K562 (cell line): ENCODE data around the gene ETS1. TPM values are rescaled to one million over a fixed set of nuclear protein-coding genes. Genes with fewer than 3 reads are reported as not detected.

Source experiments
- ATAC-seq: fragments of 200-7000 bp; cut with Tn5 transposase; 3 replicates; pipeline ENCODE4 v1.9.1; 2020; ENCODE audit warnings: moderate library complexity
- BruUV-seq: library from RNA; stranded (reverse); fragments of 400-500 nt; replicated peaks from 2 replicates; lab custom pipeline; 2021; lab: Mats Ljungman, UMichigan
- CTCF ChIA-PET: fragments of 300-600 bp; formaldehyde crosslinking; extraction: SDS; loops from one replicate; lab custom pipeline; 2021; ENCODE audit warnings: low intra/inter-chr PET ratio; lab: Yijun Ruan, JAX
- POLR2A ChIA-PET: fragments of 300-600, 350-650 bp; sonication (Branson Sonifier 250); formaldehyde crosslinking; extraction: SDS; loops from one replicate; lab custom pipeline; 2021; ENCODE audit warnings: antibody characterized with exemption, inconsistent platforms; lab: Yijun Ruan, JAX
- DNase-seq, 4 experiments: peaks; one replicate each; pipeline versions ENCODE4 v3.0.0 to v3.0.0-alpha.2; 2011 to 2018; ENCODE audit warnings: low spot score in 3 of 4, mixed read lengths in 3 of 4; ENCODE audit errors: extremely low read depth in 1 of 4
- FAIRE-seq: peaks from 2 replicates; lab custom pipeline; 2011; peaks lifted over from hg19 to GRCh38; lab: Jason Lieb, UNC
- H2AFZ ChIP-seq: 2 replicates; pipeline ENCODE4 v1.6.0; 2011; ENCODE audit warnings: low read depth, low read length, control low read depth, inconsistent platforms
- H3K27ac ChIP-seq: fragments of 200-600 bp; 3 replicates; pipeline ENCODE4 v1.8.0; 2011; ENCODE audit warnings: low read depth, mild to moderate bottlenecking, control low read depth, inconsistent platforms, low read length, moderate library complexity, mixed read lengths; ENCODE audit errors: extremely low read depth
- H3K27me3 ChIP-seq, 2 experiments: fragments of 300-600 bp in 1 of 2; 2 replicates in 1 of 2; 3 replicates in 1 of 2; pipeline versions ENCODE4 v1.6.0 to v1.8.0; 2011; ENCODE audit warnings: inconsistent platforms in 2 of 2, low read length in 2 of 2, mild to moderate bottlenecking in 1 of 2, mixed read lengths in 1 of 2, moderate library complexity in 1 of 2; ENCODE audit not compliant: control insufficient read depth in 2 of 2, insufficient read depth in 2 of 2
- H3K36me3 ChIP-seq: fragments of 300-600 bp; 3 replicates; pipeline ENCODE4 v1.8.0; 2011; ENCODE audit warnings: mild to moderate bottlenecking, low read length, inconsistent platforms; ENCODE audit not compliant: control insufficient read depth, insufficient read depth
- H3K4me1 ChIP-seq, 2 experiments: fragments of 200-600 bp in 1 of 2; replicated peaks in 1 of 2; 2 replicates in 1 of 2; 3 replicates in 1 of 2; pipeline versions ENCODE4 v1.5.1 to v1.8.0; 2011; ENCODE audit warnings: inconsistent platforms in 2 of 2, low read length in 2 of 2, mild to moderate bottlenecking in 1 of 2, mixed read lengths in 1 of 2, moderate library complexity in 1 of 2; ENCODE audit not compliant: control insufficient read depth in 2 of 2, insufficient read depth in 2 of 2
- H3K4me2 ChIP-seq: 2 replicates; pipeline ENCODE4 v1.6.1; 2011; ENCODE audit warnings: low read length, control low read depth, inconsistent platforms, mixed read lengths; ENCODE audit not compliant: insufficient read depth
- H3K4me3 ChIP-seq: fragments of 200-600 bp; sonication (generic), shearing (Covaris generic); 2 replicates; pipeline ENCODE4 v1.5.1; 2016; ENCODE audit warnings: control low read depth, inconsistent platforms
- H3K79me2 ChIP-seq: fragments of 200-600 bp; 3 replicates; pipeline ENCODE4 v1.8.0; 2011; ENCODE audit warnings: low read length, inconsistent platforms; ENCODE audit not compliant: control insufficient read depth, insufficient read depth
- H3K9ac ChIP-seq, 2 experiments: 2 replicates each; pipeline versions ENCODE4 v1.6.0 to v1.6.1; 2011; ENCODE audit warnings: low read depth in 2 of 2, low read length in 2 of 2, control low read depth in 1 of 2, inconsistent platforms in 1 of 2, mild to moderate bottlenecking in 1 of 2, mixed read lengths in 1 of 2; ENCODE audit not compliant: insufficient read depth in 1 of 2
- H3K9me1 ChIP-seq: one replicate; pipeline ENCODE4 v1.6.0; 2011; ENCODE audit warnings: inconsistent platforms, mild to moderate bottlenecking, low read length, moderate library complexity; ENCODE audit not compliant: control insufficient read depth, insufficient read depth
- H3K9me3 ChIP-seq: replicated peaks from 2 replicates; pipeline ENCODE4 v1.5.1; 2011; ENCODE audit warnings: low read depth, low read length, inconsistent platforms; ENCODE audit not compliant: control insufficient read depth, insufficient read depth
- H4K20me1 ChIP-seq: replicated peaks from 2 replicates; pipeline ENCODE4 v1.6.1; 2011; ENCODE audit warnings: low read length, inconsistent platforms, mixed read lengths; ENCODE audit not compliant: control insufficient read depth, insufficient read depth
- CGGBP1 ChIP-seq: fragments of 250-450 bp; sonication (Bioruptor Pico); IDR thresholded peaks from 2 replicates; pipeline ENCODE4 v1.9.0; 2021; ENCODE audit warnings: mild to moderate bottlenecking
- CXXC5 ChIP-seq: fragments of 250-450 bp; sonication (Bioruptor Pico); IDR thresholded peaks from 2 replicates; pipeline ENCODE4 v1.8.0; 2022; ENCODE audit warnings: inconsistent platforms, mild to moderate bottlenecking, moderate library complexity
- DIDO1 ChIP-seq: fragments of 450-650 bp; IDR thresholded peaks from 2 replicates; pipeline ENCODE4 v1.6.1; 2016; ENCODE audit warnings: low read depth, missing biosample characterization, missing genetic modification characterization
- ETS1 ChIP-seq: conservative IDR thresholded peaks from 2 replicates; pipeline ENCODE4 v1.6.1; 2011; ENCODE audit warnings: low read depth, mild to moderate bottlenecking, low read length; ENCODE audit not compliant: control insufficient read depth
- FOXO4 ChIP-seq: fragments of 450-650 bp; formaldehyde crosslinking; IDR thresholded peaks from 2 replicates; pipeline ENCODE4 v1.4.0; 2020; ENCODE audit warnings: mild to moderate bottlenecking, moderate library complexity
- FOXP4 ChIP-seq: sonication (generic); formaldehyde crosslinking; IDR thresholded peaks from 2 replicates; pipeline ENCODE4 v1.8.0; 2022; ENCODE audit warnings: mild to moderate bottlenecking, missing genetic modification reagents, borderline replicate concordance
- HCFC1 ChIP-seq: IDR thresholded peaks from 2 replicates; pipeline ENCODE4 v1.6.1; 2012; ENCODE audit warnings: low read depth, low read length, improper control_type of control experiment
- HINFP ChIP-seq: fragments of 450-650 bp; conservative IDR thresholded peaks from 2 replicates; pipeline ENCODE4 v1.6.1; 2016; ENCODE audit warnings: missing genetic modification characterization, low read depth, mild to moderate bottlenecking, control low read depth, missing compliant biosample characterization
- HIVEP1 ChIP-seq: fragments of 250-450 bp; sonication (Bioruptor Pico); IDR thresholded peaks from 2 replicates; pipeline ENCODE4 v1.4.0; 2020; ENCODE audit warnings: mild to moderate bottlenecking
- KLF16 ChIP-seq: IDR thresholded peaks from 2 replicates; pipeline ENCODE4 v1.6.1; 2016; ENCODE audit warnings: antibody characterized with exemption
- MBD2 ChIP-seq: sonication (generic); IDR thresholded peaks from 2 replicates; pipeline ENCODE4 v1.6.1; 2016; ENCODE audit warnings: low read depth, borderline replicate concordance
- POLR2G ChIP-seq: fragments of 200-400 bp; formaldehyde crosslinking; IDR thresholded peaks from 2 replicates; pipeline ENCODE4 v1.6.1; 2017; ENCODE audit warnings: low read depth, mild to moderate bottlenecking, antibody characterized with exemption, low read length, moderate library complexity
- SMAD3 ChIP-seq: fragments of 450-650 bp; formaldehyde crosslinking; conservative IDR thresholded peaks from 2 replicates; pipeline ENCODE4 v1.4.0; 2020; ENCODE audit warnings: mild to moderate bottlenecking
- ZBTB12 ChIP-seq: fragments of 250-450 bp; sonication (Bioruptor Pico); IDR thresholded peaks from 2 replicates; pipeline ENCODE4 v1.4.0; 2020
- ZNF785 ChIP-seq: fragments of 250-450 bp; sonication (Bioruptor Pico); IDR thresholded peaks from 2 replicates; pipeline ENCODE4 v1.4.0; 2020; ENCODE audit warnings: mild to moderate bottlenecking
- WGBS: fragments of 100-300 bp; shearing (Covaris generic); methylation state at CpG from one replicate; pipeline ENCODE4 v1.1.6; 2016; ENCODE audit warnings: low coverage, mixed read lengths; ENCODE audit not compliant: insufficient coverage; ENCODE audit errors: missing lambda C conversion rate; 5-methylcytosine and 5-hydroxymethylcytosine counted together
- in situ Hi-C: fragments of 300-500 bp; cut with MboI; formaldehyde crosslinking; loops from 4 replicates; pipeline ENCODE4 v1.15.0; 2018; ENCODE audit warnings: inconsistent platforms, mixed read lengths
- intact Hi-C: fragments of 100-400 bp; cut with micrococcal nuclease; formaldehyde crosslinking; loops from 2 replicates; pipeline ENCODE4 v1.14.2; 2022
- polyA plus RNA-seq, 8 experiments: library from polyadenylated mRNA; depleted of rRNA in 4 of 8; stranded (reverse) in 5 of 8; unstranded in 3 of 8; fragments of >200 nt; fragmentation: Nextera tagmentation in 2 of 8; fragmentation: Illumina TruSeq in 1 of 8; extraction: Ambion mirVana in 2 of 8; extraction: Trizol in 1 of 8; gene quantifications; 2 replicates each; pipeline versions ENCODE4 v1.2.1 to v1.2.3, GENCODE V29; 2011 to 2014; ENCODE audit warnings: inconsistent platforms in 1 of 8, missing spikeins in 1 of 8
- total RNA-seq, 7 experiments: library from RNA; depleted of rRNA in 6 of 7; stranded (reverse); fragments of >200 nt in 6 of 7; fragmentation: Illumina TruSeq in 2 of 7; extraction: Trizol in 2 of 7; gene quantifications; 2 replicates each; pipeline versions ENCODE4 v1.2.1 to v1.2.3, GENCODE V29; 2011 to 2021; ENCODE audit warnings: low replicate concordance in 1 of 7

The ETS1 gene
- total and polyA plus RNA-seq, 9 of the 15 experiments (the other 6 are each of a cell fraction or from before 2014, with no cell fraction given), result 0.04 to 1.4 (median 0.23) TPM

GRCh38 chr11:128633384-128633965, 46.1 kb upstream of the ETS1 start:
- Histone ChIP-seq H3K4me1 (no peaks in the 10 kb centered on the region), H3K79me2 (no peaks in the 10 kb centered on the region), H3K27me3 (no peaks in the 10 kb centered on the region), H3K9me1 (no peaks in the 10 kb centered on the region), H3K27ac (no peak overlapping the region), H3K9me3 (no peaks in the 10 kb centered on the region), H4K20me1 (no peaks in the 10 kb centered on the region), H3K36me3 (no peaks in the 10 kb centered on the region), H3K9ac (no peak overlapping the region), H3K4me2 (no peak overlapping the region), H3K4me3 (no peak overlapping the region), H2AFZ (no peak overlapping the region)
- ChIA-PET POLR2A (interaction anchor here (1.1 kb wide), 1 partner anchor 11 kb away, joined by 3 read pairs; no protein-coding TSS in a partner anchor), CTCF (no interaction called here)
- in situ Hi-C loops, result loop anchor here (10.0 to 25.0 kb wide), 2 partner anchors 349 to 596 kb away; no protein-coding TSS in a partner anchor
- FAIRE-seq, result no peak
- WGBS, result 0% methylated on average over 6 of the region's 8 CpGs
- no peak for ATAC-seq
- no peak for DNase-seq
- intact Hi-C loops, result no loop called here
- BruUV-seq, result no TSS peak
- TF ChIP-seq FOXP4 (no peak), POLR2G (no peak), ETS1 (no peak), DIDO1 (tag) (no peak), CGGBP1 (no peak), FOXO4 (CRISPR knock-in tag) (no peak), HCFC1 (no peak), SMAD3 (CRISPR knock-in tag) (no peak), MBD2 (no peak), CXXC5 (no peak), KLF16 (no peak), HIVEP1 (CRISPR knock-in tag) (no peak), HINFP (tag) (no peak), ZNF785 (no peak), ZBTB12 (CRISPR knock-in tag) (no peak)
